Measurements from ENCODE around the gene UCP2. TPM values are rescaled to one million over a fixed set of nuclear protein-coding genes. Genes with fewer than 3 reads are reported as not detected.

UCP2 gene
- total RNA-seq, 1 donor from 2014 or later: 69.2 TPM

DNA sequence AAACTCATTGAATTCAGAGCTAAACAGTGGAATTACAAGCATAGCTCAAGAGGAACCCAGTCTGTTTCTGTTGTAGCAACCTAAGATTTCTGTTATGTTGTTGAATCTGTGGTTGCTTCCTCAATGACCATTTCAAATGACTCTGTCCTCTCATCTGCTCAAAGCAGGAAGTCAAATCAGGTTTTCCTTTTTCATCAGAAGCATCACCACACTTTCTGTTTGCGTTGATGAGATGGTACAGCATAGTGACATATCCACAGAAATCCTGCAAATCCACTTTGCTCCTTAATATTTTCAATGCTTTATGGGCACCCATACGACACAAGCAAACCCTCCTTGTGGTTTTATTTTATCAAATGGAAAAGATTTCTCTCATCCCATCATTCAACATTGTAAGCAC, 12.6 kb upstream of the UCP2 start:
- H4K20me1 ChIP-seq (ENCODE audit: low read depth): no peaks in the 10 kb centered on the region
- H3F3A ChIP-seq (ENCODE audit: low read depth): no peaks in the 10 kb centered on the region
- H3K9ac ChIP-seq: no peak overlapping the region
- TF ChIP-seq CTCF (IDR thresholded peaks at IDR 0.05) (no peak), EZH2phosphoT487 (IDR thresholded peaks at IDR 0.05) (no peak), EZH2 (IDR thresholded peaks at IDR 0.05) (no peak)
- H3K36me3 ChIP-seq: no peaks in the 10 kb centered on the region
- H2AFZ ChIP-seq (replicated peaks): no peak overlapping the region
- no peaks in the 10 kb centered on the region for H3K4me1 ChIP-seq
- no peaks in the 10 kb centered on the region for H3K9me3 ChIP-seq (ENCODE audit: low read depth)
- H3K27me3 ChIP-seq: no peaks in the 10 kb centered on the region
- H3K79me2 ChIP-seq (ENCODE audit: low read depth): no peaks in the 10 kb centered on the region
- Mint-ChIP-seq H3K4me3 (no peak overlapping the region), H3K4me1 (no peaks in the 10 kb centered on the region), H3K36me3 (no peaks in the 10 kb centered on the region), H3K27me3 (ENCODE audit: insufficient read depth, low read depth) (no peaks in the 10 kb centered on the region), H3K9me3 (no peaks in the 10 kb centered on the region), H3K27ac (no peak overlapping the region)
- no peak for DNase-seq (ENCODE audit: low spot score)
- no peak overlapping the region for H3K4me3 ChIP-seq
- no peak overlapping the region for H3K27ac ChIP-seq
- H3K4me2 ChIP-seq: no peak overlapping the region

GRCh38 chr11:73991471-73992006, 8.9 kb upstream of the UCP2 start:
- Histone ChIP-seq H4K20me1 (ENCODE audit: low read depth) (no peaks in the 10 kb centered on the region), H3K9me3 (ENCODE audit: low read depth) (no peaks in the 10 kb centered on the region), H3K9ac (no peak overlapping the region), H3F3A (ENCODE audit: low read depth) (no peaks in the 10 kb centered on the region), H2AFZ (replicated peaks) (no peak overlapping the region), H3K27me3 (no peaks in the 10 kb centered on the region), H3K79me2 (ENCODE audit: low read depth) (no peaks in the 10 kb centered on the region), H3K27ac (no peak overlapping the region), H3K36me3 (no peaks in the 10 kb centered on the region), H3K4me3 (no peak overlapping the region), H3K4me2 (no peak overlapping the region), H3K4me1 (no peaks in the 10 kb centered on the region)
- H3K36me3 Mint-ChIP-seq: no peaks in the 10 kb centered on the region
- no peaks in the 10 kb centered on the region for H3K4me1 Mint-ChIP-seq
- no peak for DNase-seq (ENCODE audit: low spot score)
- no peak overlapping the region for H3K4me3 Mint-ChIP-seq
- H3K27me3 Mint-ChIP-seq (ENCODE audit: insufficient read depth, low read depth): no peaks in the 10 kb centered on the region
- TF ChIP-seq EZH2phosphoT487 (IDR thresholded peaks at IDR 0.05) (no peak), CTCF (IDR thresholded peaks at IDR 0.05) (no peak), EZH2 (IDR thresholded peaks at IDR 0.05) (no peak)
- no peak overlapping the region for H3K27ac Mint-ChIP-seq
- no peaks in the 10 kb centered on the region for H3K9me3 Mint-ChIP-seq

GRCh38 chr11:73990730-73991129, 8.1 kb upstream of the UCP2 start:
- Mint-ChIP-seq H3K27ac (no peak overlapping the region), H3K27me3 (ENCODE audit: insufficient read depth, low read depth) (no peaks in the 10 kb centered on the region), H3K4me1 (no peaks in the 10 kb centered on the region), H3K4me3 (no peak overlapping the region), H3K9me3 (no peaks in the 10 kb centered on the region), H3K36me3 (no peaks in the 10 kb centered on the region)
- Histone ChIP-seq H3K4me1 (no peaks in the 10 kb centered on the region), H3K4me3 (no peak overlapping the region), H3K9me3 (ENCODE audit: low read depth) (no peaks in the 10 kb centered on the region), H3F3A (ENCODE audit: low read depth) (no peaks in the 10 kb centered on the region), H3K4me2 (no peak overlapping the region), H4K20me1 (ENCODE audit: low read depth) (no peaks in the 10 kb centered on the region), H3K27ac (no peak overlapping the region), H3K79me2 (ENCODE audit: low read depth) (no peaks in the 10 kb centered on the region), H3K36me3 (no peaks in the 10 kb centered on the region), H3K27me3 (no peaks in the 10 kb centered on the region), H3K9ac (no peak overlapping the region), H2AFZ (replicated peaks) (no peak overlapping the region)
- DNase-seq (ENCODE audit: low spot score): no peak
- TF ChIP-seq EZH2phosphoT487 (IDR thresholded peaks at IDR 0.05): no peak
- TF ChIP-seq CTCF (IDR thresholded peaks at IDR 0.05): no peak
- no peak for TF ChIP-seq EZH2 (IDR thresholded peaks at IDR 0.05)

Measured in neural progenitor cell (in vitro differentiated cells).